AG04450 (cell line): ENCODE results near the gene DDX52. TPM values are rescaled to one million over a fixed set of nuclear protein-coding genes. Genes with fewer than 3 reads are reported as not detected.

Source experiments
- CTCF ChIA-PET: fragments of 300-600, 350-600 bp; formaldehyde crosslinking; extraction: SDS; loops from one replicate; lab custom pipeline; 2022; ENCODE audit warnings: antibody characterized with exemption, inconsistent platforms; lab: Charles Lee
- POLR2A ChIA-PET: fragments of 350-600 bp; formaldehyde crosslinking; extraction: SDS; loops from one replicate; lab custom pipeline; 2021; ENCODE audit warnings: antibody characterized with exemption, inconsistent platforms; lab: Yijun Ruan, JAX
- DNase-seq: peaks from one replicate; pipeline ENCODE4 v3.0.0-alpha.2; 2011; ENCODE audit warnings: low read depth, low spot score
- H3K27ac ChIP-seq: one replicate; pipeline ENCODE4 v1.5.1; 2012; ENCODE audit warnings: low read depth, low read length, control low read depth
- H3K27me3 ChIP-seq: one replicate; pipeline ENCODE4 v1.6.0; 2012; ENCODE audit warnings: low read length; ENCODE audit not compliant: control insufficient read depth, insufficient read depth
- H3K4me3 ChIP-seq: 2 replicates; pipeline ENCODE4 v1.5.1; 2011; ENCODE audit warnings: mild to moderate bottlenecking, low read depth, low read length, control low read depth
- H3K9me3 ChIP-seq: 2 replicates; pipeline ENCODE4 v1.5.1; 2012; ENCODE audit warnings: low read length; ENCODE audit not compliant: control insufficient read depth, insufficient read depth
- CTCF ChIP-seq: IDR thresholded peaks from 2 replicates; pipeline ENCODE4 v1.5.1; 2011; ENCODE audit warnings: low read depth, low read length, control low read depth, inconsistent platforms
- polyA plus RNA-seq: library from polyadenylated mRNA; depleted of rRNA; stranded (reverse); fragments of >200 nt; gene quantifications from 2 replicates; pipeline ENCODE4 v1.2.3, GENCODE V29; 2011

The DDX52 gene
- polyA plus RNA-seq, 1 experiment, result 31.8 TPM

DNA sequence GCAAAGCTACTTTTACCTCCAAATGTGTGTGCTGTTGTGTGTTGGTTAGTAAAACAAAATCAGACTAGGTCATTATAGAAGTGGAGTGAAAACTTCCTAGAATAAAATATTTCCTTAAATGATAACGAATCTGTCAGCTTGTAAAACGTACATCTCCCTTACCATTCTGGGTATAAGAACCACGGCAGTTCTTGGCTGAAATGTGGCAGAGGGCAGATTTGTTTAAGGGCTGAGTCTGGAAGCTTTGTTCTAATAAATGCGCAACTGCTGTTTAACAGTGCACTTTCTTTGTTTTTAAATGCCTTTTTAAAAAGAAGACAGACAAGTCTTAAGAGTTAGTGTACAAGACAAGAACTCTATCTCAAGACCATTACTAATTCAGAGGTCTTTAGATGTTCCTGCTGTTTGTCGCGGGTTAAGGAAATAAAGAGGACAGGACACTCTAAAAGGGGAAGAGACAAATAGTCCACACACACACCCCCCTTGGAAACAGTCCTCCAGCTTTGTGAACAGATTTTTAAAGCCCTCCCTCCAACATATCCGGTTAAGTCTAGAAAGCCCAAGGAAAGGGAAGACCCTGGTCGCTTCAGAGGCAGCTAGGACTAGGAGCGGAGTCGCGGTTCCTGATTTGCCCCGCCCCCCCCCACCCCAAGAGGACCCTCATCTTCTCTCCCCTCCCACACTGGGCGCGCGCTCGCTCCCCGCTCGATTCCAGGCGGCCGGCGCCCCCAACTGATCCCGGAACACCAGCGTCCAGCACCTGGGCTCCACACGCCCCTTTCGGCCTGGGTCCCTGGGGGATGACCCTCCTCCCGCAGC is 34.7 kb downstream of the DDX52 start:
- no peak for DNase-seq
- peak overlapping the region; percentile 88 for H3K4me3 ChIP-seq
- no peak for TF ChIP-seq CTCF
- POLR2A ChIA-PET, result interaction anchor here (0.6 to 2.0 kb wide), 9 partner anchors 13 to 266 kb away, joined by 3 to 10 read pairs (median 4); partner anchors contain the start of gene DUSP14
- peaks cover 4% of the 10 kb centered on the region; the same call in 1 of the 2 replicates for H3K9me3 ChIP-seq
- no peaks in the 10 kb centered on the region for H3K27me3 ChIP-seq
- CTCF ChIA-PET, result interaction anchor here (0.5 to 3.4 kb wide), 11 partner anchors 10 to 235 kb away, joined by 3 to 24 read pairs (median 6); no protein-coding TSS in a partner anchor
- H3K27ac ChIP-seq, result peak overlapping the region; percentile 72

- no peak for DNase-seq
- ChIA-PET POLR2A (interaction anchor here (0.6 to 2.0 kb wide), 2 partner anchors 209 to 265 kb away, joined by 4 to 10 read pairs; no protein-coding TSS in a partner anchor), CTCF (interaction anchor here (0.5 to 3.4 kb wide), 5 partner anchors 81 to 1121 kb away, joined by 3 to 24 read pairs (median 7); partner anchors contain the start of gene ZNHIT3)
- H3K27ac ChIP-seq, result no peak overlapping the region
- peaks cover 4% of the 10 kb centered on the region; the same call in 1 of the 2 replicates for H3K9me3 ChIP-seq
- H3K27me3 ChIP-seq, result no peaks in the 10 kb centered on the region
- TF ChIP-seq CTCF, result no peak
- H3K4me3 ChIP-seq, result peak overlapping the region; percentile 88
Observed at GRCh38 chr17:37607637-37608331, 35.5 kb downstream of the DDX52 start.

DNA sequence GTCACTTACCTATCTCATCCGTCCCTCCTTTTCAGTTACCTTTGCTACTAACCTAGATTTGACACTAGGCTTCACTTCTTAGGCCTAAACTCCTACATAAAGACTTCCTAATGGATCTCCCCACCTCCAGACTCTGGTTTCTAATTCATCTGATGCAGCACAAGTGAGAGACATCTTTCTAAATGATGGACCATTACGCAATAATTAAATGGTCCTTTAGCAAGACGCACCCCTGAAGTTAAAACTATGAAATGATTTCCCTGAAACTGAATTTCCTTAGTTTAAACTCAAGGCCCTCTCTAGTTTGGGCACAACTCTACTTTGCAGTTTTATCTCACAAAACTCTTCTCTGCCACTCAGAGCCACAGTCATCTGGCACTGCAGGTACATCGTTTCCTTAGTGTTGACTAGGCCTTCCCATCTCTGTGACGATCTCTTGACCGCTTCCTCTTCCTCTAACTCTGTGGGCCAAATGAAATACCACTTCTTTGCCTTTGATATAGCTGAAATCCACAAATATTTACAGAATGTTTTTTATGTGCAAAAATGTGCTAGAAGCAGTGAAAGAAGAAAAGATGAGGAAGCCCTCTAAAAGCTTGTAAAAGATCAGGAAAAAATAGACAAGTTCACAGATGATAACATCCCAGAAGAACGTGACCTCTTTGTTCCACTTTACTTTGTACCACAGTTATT is 37.3 kb downstream of the DDX52 start:
- CTCF ChIA-PET, result interaction anchor here (0.7 to 1.9 kb wide), 5 partner anchors 10 to 233 kb away, joined by 3 to 8 read pairs (median 4); no protein-coding TSS in a partner anchor
- POLR2A ChIA-PET, result no interaction called here
- Histone ChIP-seq H3K4me3 (no peak overlapping the region), H3K27ac (no peak overlapping the region), H3K27me3 (no peaks in the 10 kb centered on the region), H3K9me3 (peaks cover 4% of the 10 kb centered on the region; the same call in 1 of the 2 replicates)
- no peak for TF ChIP-seq CTCF
- DNase-seq, result no peak

DNA sequence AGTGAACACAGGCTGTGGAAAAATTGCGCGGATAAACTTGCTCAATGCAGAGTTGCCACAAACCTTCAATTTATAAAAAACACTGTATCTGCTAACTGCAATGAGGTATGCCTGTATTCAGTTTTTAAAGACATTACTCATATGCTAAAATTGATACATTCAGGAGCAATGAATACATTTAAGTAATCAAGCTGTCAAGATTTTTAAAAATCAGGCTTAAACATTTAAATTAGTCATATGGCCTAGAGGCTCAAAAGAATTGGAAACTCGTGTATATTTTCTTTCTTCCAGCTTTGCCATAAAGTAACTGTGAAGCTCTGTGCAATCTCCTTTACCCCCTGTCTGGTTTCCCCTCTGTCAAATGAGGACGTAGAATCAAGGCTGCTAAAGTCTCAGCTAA is 38.2 kb downstream of the DDX52 start:
- Histone ChIP-seq H3K4me3 (no peak overlapping the region), H3K9me3 (peaks cover 4% of the 10 kb centered on the region; the same call in 1 of the 2 replicates), H3K27ac (no peak overlapping the region), H3K27me3 (no peaks in the 10 kb centered on the region)
- ChIA-PET CTCF (interaction anchor here (0.7 to 1.9 kb wide), 4 partner anchors 35 to 211 kb away, joined by 3 to 5 read pairs (median 4); no protein-coding TSS in a partner anchor), POLR2A (no interaction called here)
- DNase-seq, result no peak
- TF ChIP-seq CTCF, result no peak
